KMS-11 (cell line): Measurements from ENCODE around the gene HDAC7.
A peak's percentile ranks its signal among the peaks of the same experiment; 100 is the strongest.

Experiments
- H2AFZ ChIP-seq: fragments of 200-600 bp; sonication (generic); 2 replicates; pipeline ENCODE4 v1.6.1; 2016; ENCODE audit warnings: antibody characterized with exemption, mixed run types, low read depth
- H3K27ac ChIP-seq: fragments of 200-600 bp; sonication (generic); 2 replicates; pipeline ENCODE4 v1.6.1; 2016; ENCODE audit warnings: mild to moderate bottlenecking, mixed run types
- H3K27me3 ChIP-seq: fragments of 200-600 bp; sonication (generic); 2 replicates; pipeline ENCODE4 v1.6.1; 2017; ENCODE audit warnings: mild to moderate bottlenecking, low read depth, mixed run types, moderate library complexity; ENCODE audit not compliant: insufficient read depth
- H3K36me3 ChIP-seq: fragments of 200-600 bp; sonication (generic); 2 replicates; pipeline ENCODE4 v1.6.1; 2017; ENCODE audit warnings: mild to moderate bottlenecking, mixed run types; ENCODE audit not compliant: insufficient read depth
- H3K4me1 ChIP-seq: fragments of 200-600 bp; sonication (generic); 2 replicates; pipeline ENCODE4 v1.6.1; 2016; ENCODE audit warnings: mild to moderate bottlenecking, low read depth, mixed run types; ENCODE audit not compliant: poor library complexity, severe bottlenecking
- H3K4me2 ChIP-seq: fragments of 200-600 bp; sonication (generic); 2 replicates; pipeline ENCODE4 v1.7.0; 2016; ENCODE audit warnings: mild to moderate bottlenecking, mixed run types
- H3K4me3 ChIP-seq: fragments of 200-600 bp; sonication (generic); IDR thresholded peaks from 2 replicates; pipeline ENCODE4 v1.6.1; 2017; ENCODE audit warnings: low read depth, low read length, mixed read lengths; ENCODE audit not compliant: insufficient read depth
- H3K79me2 ChIP-seq: fragments of 200-600 bp; sonication (generic); 2 replicates; pipeline ENCODE4 v1.6.1; 2016; ENCODE audit warnings: low read depth, mixed run types; ENCODE audit not compliant: insufficient read depth
- H3K9ac ChIP-seq: fragments of 200-600 bp; sonication (generic); 2 replicates; pipeline ENCODE4 v1.6.1; 2016; ENCODE audit warnings: mild to moderate bottlenecking, mixed run types
- H4K20me1 ChIP-seq: fragments of 200-600 bp; sonication (generic); 2 replicates; pipeline ENCODE4 v1.6.1; 2016; ENCODE audit warnings: mild to moderate bottlenecking, mixed run types; ENCODE audit not compliant: insufficient read depth
- TF ChIP-seq, protein P1 (sequence below): fragments of 200-600 bp; sonication (generic); conservative IDR thresholded peaks from 2 replicates; pipeline ENCODE4 v1.6.1; 2017; ENCODE audit warnings: low read depth, mild to moderate bottlenecking, antibody characterized with exemption, low read length, moderate library complexity, mixed read lengths

Gene HDAC7

DNA sequence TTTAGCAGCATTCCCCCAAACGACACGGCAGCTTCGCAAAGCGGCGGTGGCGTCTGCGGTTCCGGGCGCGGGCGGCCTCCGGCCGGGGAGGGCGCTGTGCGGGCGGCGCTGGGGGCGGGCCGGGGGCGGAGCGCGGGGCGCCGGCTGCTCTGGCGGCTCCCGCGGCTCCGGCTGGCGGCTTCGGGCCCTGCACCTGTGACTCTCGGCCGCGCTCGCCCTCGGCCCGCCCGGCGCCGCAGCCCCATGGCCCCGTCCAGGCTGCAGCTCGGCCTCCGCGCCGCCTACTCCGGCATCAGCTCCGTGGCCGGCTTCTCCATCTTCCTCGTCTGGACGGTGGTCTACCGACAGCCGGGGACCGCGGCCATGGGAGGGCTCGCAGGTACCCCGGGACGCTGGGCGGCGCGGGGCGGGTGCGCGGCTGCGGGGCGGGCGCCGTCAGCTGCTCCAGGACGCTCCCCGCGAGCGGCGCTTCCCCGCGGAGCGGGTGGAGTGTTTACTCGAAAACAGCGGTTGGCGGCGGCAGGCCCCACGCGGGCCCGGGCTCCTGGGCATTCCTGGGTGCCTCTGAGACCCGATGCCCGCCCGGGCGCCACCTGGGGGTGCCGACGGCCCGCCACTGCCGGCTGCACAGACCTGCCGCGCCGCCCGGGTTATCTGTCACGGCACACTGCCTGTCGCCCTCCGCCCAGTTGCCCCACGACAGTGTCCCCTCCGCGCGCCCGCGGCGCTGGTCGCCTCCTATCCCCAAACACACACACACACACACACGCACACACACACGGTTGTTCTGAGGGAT lies 46.4 kb downstream of the HDAC7 start, which contains the start of gene SLC48A1:
Gene SLC48A1 (plus strand): TSS at position 177 of the 796 bp plus-strand sequence. CDS start 67 bp downstream, at position 244.
- Histone ChIP-seq H2AFZ (peak within 1 kb of the TSS; percentile 55), H3K9ac (peak within 1 kb of the TSS; percentile 63), H3K36me3 (no peaks in the 10 kb centered on the region), H3K4me2 (peak within 1 kb of the TSS; percentile 76), H4K20me1 (no peaks in the 10 kb centered on the region), H3K4me3 (no peak within 1 kb of the TSS), H3K27me3 (no peaks in the 10 kb centered on the region), H3K27ac (peak within 1 kb of the TSS; percentile 57), H3K79me2 (peaks cover 6% of the 10 kb centered on the region; the same call in 1 of the 2 replicates), H3K4me1 (peaks cover 65% of the 10 kb centered on the region)
- TF ChIP-seq, protein P1, sequence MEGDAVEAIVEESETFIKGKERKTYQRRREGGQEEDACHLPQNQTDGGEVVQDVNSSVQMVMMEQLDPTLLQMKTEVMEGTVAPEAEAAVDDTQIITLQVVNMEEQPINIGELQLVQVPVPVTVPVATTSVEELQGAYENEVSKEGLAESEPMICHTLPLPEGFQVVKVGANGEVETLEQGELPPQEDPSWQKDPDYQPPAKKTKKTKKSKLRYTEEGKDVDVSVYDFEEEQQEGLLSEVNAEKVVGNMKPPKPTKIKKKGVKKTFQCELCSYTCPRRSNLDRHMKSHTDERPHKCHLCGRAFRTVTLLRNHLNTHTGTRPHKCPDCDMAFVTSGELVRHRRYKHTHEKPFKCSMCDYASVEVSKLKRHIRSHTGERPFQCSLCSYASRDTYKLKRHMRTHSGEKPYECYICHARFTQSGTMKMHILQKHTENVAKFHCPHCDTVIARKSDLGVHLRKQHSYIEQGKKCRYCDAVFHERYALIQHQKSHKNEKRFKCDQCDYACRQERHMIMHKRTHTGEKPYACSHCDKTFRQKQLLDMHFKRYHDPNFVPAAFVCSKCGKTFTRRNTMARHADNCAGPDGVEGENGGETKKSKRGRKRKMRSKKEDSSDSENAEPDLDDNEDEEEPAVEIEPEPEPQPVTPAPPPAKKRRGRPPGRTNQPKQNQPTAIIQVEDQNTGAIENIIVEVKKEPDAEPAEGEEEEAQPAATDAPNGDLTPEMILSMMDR: peak; percentile 8

DNA sequence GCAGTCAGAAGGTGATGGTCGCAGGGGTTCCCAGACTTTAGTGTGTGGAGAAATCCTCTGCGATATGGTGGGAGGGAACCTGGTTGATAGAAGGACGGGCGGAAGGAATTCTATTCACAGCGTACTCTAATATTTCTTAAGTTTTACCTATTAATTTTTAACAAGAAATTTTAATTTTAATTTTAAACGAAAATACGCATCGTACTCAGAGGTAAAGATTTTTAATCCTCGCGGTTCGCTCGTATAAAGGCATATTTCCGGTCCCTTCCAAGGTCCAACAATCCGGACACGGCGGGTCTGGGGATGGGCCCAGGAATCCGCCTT lies 47.0 kb downstream of the HDAC7 start:
- Histone ChIP-seq H3K4me2 (peak overlapping the region; percentile 50), H3K36me3 (no peaks in the 10 kb centered on the region), H4K20me1 (no peaks in the 10 kb centered on the region), H3K9ac (no peak overlapping the region), H3K27me3 (no peaks in the 10 kb centered on the region), H2AFZ (peak overlapping the region; percentile 28; the same call in 1 of the 2 replicates), H3K79me2 (peaks cover 6% of the 10 kb centered on the region; the same call in 1 of the 2 replicates), H3K4me1 (peaks cover 64% of the 10 kb centered on the region), H3K4me3 (no peak overlapping the region), H3K27ac (no peak overlapping the region)
- TF ChIP-seq, protein P1: no peak; the same call in 1 of the 2 replicates

DNA sequence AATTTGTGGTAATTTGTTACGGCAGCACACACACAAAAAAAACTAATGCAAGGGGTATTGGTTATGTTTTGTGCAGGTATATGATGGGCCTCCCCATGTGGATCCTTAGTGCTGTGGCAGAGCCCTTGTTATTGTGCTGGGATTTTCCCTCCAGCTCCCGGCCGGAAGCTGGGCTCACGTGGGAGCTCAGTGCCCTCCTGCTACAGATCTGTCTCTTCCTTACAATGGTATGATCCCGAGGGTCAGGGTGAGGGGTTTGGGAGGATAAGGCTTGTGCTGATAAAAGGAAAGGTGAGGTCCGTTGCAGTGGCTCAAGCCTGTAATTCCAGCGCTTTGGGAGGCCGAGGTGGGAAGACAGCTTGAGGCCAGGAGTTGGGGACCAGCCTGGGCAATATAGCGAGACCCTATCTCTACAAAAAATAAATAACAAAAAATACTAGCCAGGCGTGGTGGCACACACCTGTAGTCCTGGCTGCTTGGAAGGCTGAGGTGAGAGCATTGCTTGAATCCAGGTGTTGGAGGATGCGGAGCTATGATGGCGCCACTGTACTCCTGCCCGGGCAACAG lies 47.5 kb downstream of the HDAC7 start:
- H3K79me2 ChIP-seq: peaks cover 6% of the 10 kb centered on the region; the same call in 1 of the 2 replicates
- peaks cover 64% of the 10 kb centered on the region for H3K4me1 ChIP-seq
- H3K4me2 ChIP-seq: peak overlapping the region; percentile 50
- H3K4me3 ChIP-seq: no peak overlapping the region
- no peak overlapping the region for H3K27ac ChIP-seq
- no peak overlapping the region for H3K9ac ChIP-seq
- H4K20me1 ChIP-seq: no peaks in the 10 kb centered on the region
- H3K27me3 ChIP-seq: no peaks in the 10 kb centered on the region
- TF ChIP-seq, protein P1: no peak
- H3K36me3 ChIP-seq: no peaks in the 10 kb centered on the region
- H2AFZ ChIP-seq: peak overlapping the region; percentile 28; the same call in 1 of the 2 replicates

DNA sequence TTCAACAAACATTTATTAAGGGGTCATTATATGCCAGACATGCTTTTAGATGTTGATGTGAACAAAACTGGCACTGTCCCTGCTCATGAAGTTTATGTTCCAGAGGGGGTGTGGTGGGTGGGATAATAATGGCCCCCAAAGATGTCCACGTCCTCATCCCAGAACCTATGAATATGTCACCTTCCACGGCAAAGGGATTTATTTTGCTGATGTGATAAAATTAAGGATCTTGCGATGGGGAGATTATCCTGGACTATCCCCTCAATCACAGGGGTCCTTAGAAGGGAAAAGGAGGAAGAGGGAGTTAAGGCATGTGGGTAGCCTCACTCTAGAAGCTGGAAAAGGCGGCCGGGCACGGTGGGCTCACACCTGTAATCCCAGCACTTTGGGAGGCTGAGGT lies 48.4 kb downstream of the HDAC7 start:
- Histone ChIP-seq H3K79me2 (peaks cover 6% of the 10 kb centered on the region; the same call in 1 of the 2 replicates), H3K27ac (no peak overlapping the region), H3K27me3 (no peaks in the 10 kb centered on the region), H3K4me3 (no peak overlapping the region), H3K4me2 (no peak overlapping the region), H3K36me3 (no peaks in the 10 kb centered on the region), H3K4me1 (peaks cover 64% of the 10 kb centered on the region), H2AFZ (no peak overlapping the region), H3K9ac (no peak overlapping the region), H4K20me1 (no peaks in the 10 kb centered on the region)
- TF ChIP-seq, protein P1: no peak
